ENCODE data around the gene GRID2IP. TPM values are rescaled to one million over a fixed set of nuclear protein-coding genes. Genes with fewer than 3 reads are reported as not detected.
A peak's percentile ranks its signal among the peaks of the same experiment; 100 is the strongest.
"Not testable (repeated sequence)": the region's sequence is repeated elsewhere in the genome, so short reads cannot be mapped to it uniquely, and the experiment has no call there.

Gene GRID2IP
- total RNA-seq, 4 donors from 2014 or later = 0.21 to 0.49 TPM; not detected in 2

DNA sequence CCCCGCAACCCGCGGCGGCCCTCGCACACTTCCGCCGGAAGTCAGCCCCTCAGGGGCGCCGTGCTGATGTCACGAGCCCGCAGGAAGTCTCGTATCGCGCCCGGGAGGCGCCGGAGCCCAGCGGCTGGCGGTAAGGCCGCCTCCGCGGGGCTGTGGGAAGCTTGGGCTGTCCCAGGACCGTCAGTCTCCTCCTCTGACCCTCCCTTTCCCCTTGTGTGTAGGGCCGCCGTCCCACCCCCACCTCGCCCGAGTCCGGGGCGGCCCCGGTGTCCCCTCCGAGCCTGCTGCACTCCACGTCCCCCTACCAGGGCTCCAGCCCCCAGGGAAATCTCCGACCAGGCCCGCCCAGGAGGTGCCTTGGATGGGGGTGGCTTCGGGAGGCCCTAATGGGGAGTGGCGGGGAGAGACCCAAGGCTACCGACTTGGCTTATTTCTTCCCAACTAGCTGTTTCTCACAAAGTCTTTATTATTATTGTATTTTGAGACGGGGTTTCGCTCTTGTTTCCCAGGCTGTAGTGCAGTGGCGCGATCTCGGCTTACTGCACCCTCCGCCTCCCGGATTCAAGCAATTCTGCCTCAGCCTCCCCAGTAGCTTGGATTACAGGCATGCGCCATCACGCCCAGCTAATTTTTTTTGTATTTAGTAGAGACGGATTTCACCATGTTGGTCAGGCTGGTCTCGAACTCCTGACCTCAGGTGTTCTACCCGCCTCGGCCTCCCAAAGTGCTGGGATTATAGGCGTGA lies 26.3 kb upstream of the GRID2IP start, which contains the start of gene ZDHHC4:
Gene ZDHHC4 (plus strand): TSS at position 86 of the 745 bp plus-strand sequence. CDS start 3,108 bp downstream, outside the sequence.
- TF ChIP-seq, protein P1, sequence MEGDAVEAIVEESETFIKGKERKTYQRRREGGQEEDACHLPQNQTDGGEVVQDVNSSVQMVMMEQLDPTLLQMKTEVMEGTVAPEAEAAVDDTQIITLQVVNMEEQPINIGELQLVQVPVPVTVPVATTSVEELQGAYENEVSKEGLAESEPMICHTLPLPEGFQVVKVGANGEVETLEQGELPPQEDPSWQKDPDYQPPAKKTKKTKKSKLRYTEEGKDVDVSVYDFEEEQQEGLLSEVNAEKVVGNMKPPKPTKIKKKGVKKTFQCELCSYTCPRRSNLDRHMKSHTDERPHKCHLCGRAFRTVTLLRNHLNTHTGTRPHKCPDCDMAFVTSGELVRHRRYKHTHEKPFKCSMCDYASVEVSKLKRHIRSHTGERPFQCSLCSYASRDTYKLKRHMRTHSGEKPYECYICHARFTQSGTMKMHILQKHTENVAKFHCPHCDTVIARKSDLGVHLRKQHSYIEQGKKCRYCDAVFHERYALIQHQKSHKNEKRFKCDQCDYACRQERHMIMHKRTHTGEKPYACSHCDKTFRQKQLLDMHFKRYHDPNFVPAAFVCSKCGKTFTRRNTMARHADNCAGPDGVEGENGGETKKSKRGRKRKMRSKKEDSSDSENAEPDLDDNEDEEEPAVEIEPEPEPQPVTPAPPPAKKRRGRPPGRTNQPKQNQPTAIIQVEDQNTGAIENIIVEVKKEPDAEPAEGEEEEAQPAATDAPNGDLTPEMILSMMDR (IDR thresholded peaks at IDR 0.05) = peak in 1 of 4 experiments; percentile 15
- peak; percentile 79 to 95 for TF ChIP-seq POLR2A (IDR thresholded peaks at IDR 0.05)
- DNase-seq = peak; percentile 77 to 88
- no peaks in the 10 kb centered on the region for H3K4me1 ChIP-seq
- intact Hi-C loops (cut with DNase I; ENCODE audit: low total_unique reads) = no loop called here
- H3K9me3 ChIP-seq = no peaks in the 10 kb centered on the region
- H3K27ac ChIP-seq = peak within 1 kb of the TSS; percentile 88 to 95
- H3K27me3 ChIP-seq = no peaks in the 10 kb centered on the region
- H3K4me3 ChIP-seq = peak within 1 kb of the TSS; percentile 60 to 93
- no peaks in the 10 kb centered on the region for H3K36me3 ChIP-seq

- H3K4me1 ChIP-seq; H3K36me3 ChIP-seq; DNase-seq; H3K9me3 ChIP-seq; H3K27me3 ChIP-seq; intact Hi-C loops (cut with DNase I; ENCODE audit: low total_unique reads): not testable (repeated sequence)
- Histone ChIP-seq H3K4me3 (peak overlapping the region; percentile 60 to 93), H3K27ac (peak overlapping the region; percentile 88 to 95)
Observed at GRCh38 chr7:6576867-6577368, 25.7 kb upstream of the GRID2IP start.

GRCh38 chr7:6576024-6576866 lies 25.0 kb upstream of the GRID2IP start:
- Histone ChIP-seq H3K4me3 (peak overlapping the region; percentile 60 to 93), H3K4me1 (no peaks in the 10 kb centered on the region), H3K9me3 (no peaks in the 10 kb centered on the region), H3K36me3 (no peaks in the 10 kb centered on the region), H3K27me3 (no peaks in the 10 kb centered on the region), H3K27ac (peak overlapping the region in 1 of 2 donors; percentile 95)
- TF ChIP-seq POLR2A (IDR thresholded peaks at IDR 0.05) = no peak
- TF ChIP-seq, protein P1 (IDR thresholded peaks at IDR 0.05) = no peak
- no peak for DNase-seq
- intact Hi-C loops (cut with DNase I; ENCODE audit: low total_unique reads) = no loop called here

GRCh38 chr7:6575281-6576023 lies 24.2 kb upstream of the GRID2IP start:
- no peak for DNase-seq
- H3K36me3 ChIP-seq = no peaks in the 10 kb centered on the region
- no peak overlapping the region for H3K27ac ChIP-seq
- TF ChIP-seq, protein P1 (IDR thresholded peaks at IDR 0.05) = no peak
- TF ChIP-seq POLR2A (IDR thresholded peaks at IDR 0.05) = no peak
- no peaks in the 10 kb centered on the region for H3K27me3 ChIP-seq
- no peak overlapping the region for H3K4me3 ChIP-seq
- no peaks in the 10 kb centered on the region for H3K9me3 ChIP-seq
- H3K4me1 ChIP-seq = no peaks in the 10 kb centered on the region
- intact Hi-C loops (cut with DNase I; ENCODE audit: low total_unique reads) = no loop called here

DNA sequence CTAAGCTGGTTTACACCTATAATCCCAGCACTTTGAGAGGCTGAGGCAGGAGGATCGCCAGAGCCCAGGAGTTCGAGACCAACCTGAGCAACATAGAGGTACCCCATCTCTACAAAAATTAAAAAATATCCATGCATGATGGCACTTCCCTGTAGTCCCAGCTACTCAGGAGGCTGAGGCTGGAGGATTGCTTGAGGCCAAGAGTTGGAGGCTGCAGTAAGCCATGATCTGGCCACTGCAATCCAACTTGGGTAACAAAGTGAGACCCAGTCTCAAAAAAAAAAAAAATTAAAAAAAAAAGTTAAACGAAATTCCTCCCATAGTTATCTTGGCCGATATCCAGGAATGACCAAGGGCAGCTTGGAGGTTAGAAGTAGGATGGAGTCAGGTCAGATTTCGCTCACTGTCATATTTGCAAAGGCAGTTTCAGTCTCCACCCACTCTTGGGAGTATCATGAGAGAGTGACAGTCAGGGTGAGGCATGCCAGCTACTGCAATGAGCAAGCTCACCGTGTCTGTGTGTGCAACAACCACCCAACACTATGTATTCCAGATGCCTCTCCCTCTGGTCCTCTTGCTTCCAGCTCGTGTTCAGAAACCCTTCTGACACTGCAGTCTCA lies 20.0 kb upstream of the GRID2IP start:
- H3K9me3 ChIP-seq = no peaks in the 10 kb centered on the region
- DNase-seq = no peak
- intact Hi-C loops (cut with DNase I; ENCODE audit: low total_unique reads) = no loop called here
- no peak overlapping the region for H3K27ac ChIP-seq
- H3K4me3 ChIP-seq = no peak overlapping the region
- no peak for TF ChIP-seq POLR2A (IDR thresholded peaks at IDR 0.05)
- TF ChIP-seq, protein P1 (IDR thresholded peaks at IDR 0.05) = no peak
- no peaks in the 10 kb centered on the region for H3K27me3 ChIP-seq
- no peaks in the 10 kb centered on the region for H3K4me1 ChIP-seq
- H3K36me3 ChIP-seq = no peaks in the 10 kb centered on the region

Measured in uterus (tissue), 4 donors.